Neural progenitor cell (in vitro differentiated cells): Measurements from ENCODE around the gene CDK9.

Experiments used
- EZH2phosphoT487 ChIP-seq: fragments of 200-600 bp; sonication (generic); IDR thresholded peaks from 2 replicates; pipeline ENCODE4 v1.6.1; 2017; ENCODE audit warnings: antibody characterized with exemption
- TF ChIP-seq, protein P1 (sequence below): fragments of 200-600 bp; sonication (generic); IDR thresholded peaks from 2 replicates; pipeline ENCODE4 v1.5.1; 2017; ENCODE audit warnings: antibody characterized with exemption, mild to moderate bottlenecking

DNA sequence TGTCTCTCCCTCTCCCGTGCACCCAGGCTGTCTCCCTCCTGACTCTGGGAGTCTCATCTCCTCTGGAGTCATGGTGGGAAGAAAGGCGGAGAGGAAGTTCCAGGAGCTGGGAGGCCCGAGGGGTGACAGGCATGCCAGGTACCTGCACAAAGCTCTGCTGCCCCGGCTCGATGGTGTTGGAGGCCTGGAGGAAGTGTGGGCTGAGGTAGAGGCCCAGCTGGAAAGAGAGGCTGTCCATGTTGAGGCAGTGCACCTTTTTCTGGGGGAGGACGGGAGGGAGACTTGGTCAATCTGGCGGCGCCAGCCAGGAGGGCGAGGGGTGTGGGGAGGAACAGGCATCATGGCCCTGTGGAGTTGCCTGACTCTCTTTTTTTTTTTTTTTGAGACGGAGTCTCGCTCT is 32.7 kb downstream of the CDK9 start:
- TF ChIP-seq, protein P1, sequence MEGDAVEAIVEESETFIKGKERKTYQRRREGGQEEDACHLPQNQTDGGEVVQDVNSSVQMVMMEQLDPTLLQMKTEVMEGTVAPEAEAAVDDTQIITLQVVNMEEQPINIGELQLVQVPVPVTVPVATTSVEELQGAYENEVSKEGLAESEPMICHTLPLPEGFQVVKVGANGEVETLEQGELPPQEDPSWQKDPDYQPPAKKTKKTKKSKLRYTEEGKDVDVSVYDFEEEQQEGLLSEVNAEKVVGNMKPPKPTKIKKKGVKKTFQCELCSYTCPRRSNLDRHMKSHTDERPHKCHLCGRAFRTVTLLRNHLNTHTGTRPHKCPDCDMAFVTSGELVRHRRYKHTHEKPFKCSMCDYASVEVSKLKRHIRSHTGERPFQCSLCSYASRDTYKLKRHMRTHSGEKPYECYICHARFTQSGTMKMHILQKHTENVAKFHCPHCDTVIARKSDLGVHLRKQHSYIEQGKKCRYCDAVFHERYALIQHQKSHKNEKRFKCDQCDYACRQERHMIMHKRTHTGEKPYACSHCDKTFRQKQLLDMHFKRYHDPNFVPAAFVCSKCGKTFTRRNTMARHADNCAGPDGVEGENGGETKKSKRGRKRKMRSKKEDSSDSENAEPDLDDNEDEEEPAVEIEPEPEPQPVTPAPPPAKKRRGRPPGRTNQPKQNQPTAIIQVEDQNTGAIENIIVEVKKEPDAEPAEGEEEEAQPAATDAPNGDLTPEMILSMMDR: no peak
- TF ChIP-seq EZH2phosphoT487: no peak
